Daoy (cell line): ENCODE measurements around the gene SEZ6L. TPM values are rescaled to one million over a fixed set of nuclear protein-coding genes. Genes with fewer than 3 reads are reported as not detected.

Experiments
- DNase-seq: peaks from one replicate; pipeline ENCODE4 v3.0.0-alpha.2; 2015; ENCODE audit warnings: low read depth
- total RNA-seq: library from RNA; depleted of rRNA; stranded (reverse); fragments of >200 nt; shearing (Covaris generic); gene quantifications from 2 replicates; pipeline ENCODE4 v1.2.3, GENCODE V29; 2014

The SEZ6L gene
- total RNA-seq, 1 experiment from 2014 or later = not detected

DNA sequence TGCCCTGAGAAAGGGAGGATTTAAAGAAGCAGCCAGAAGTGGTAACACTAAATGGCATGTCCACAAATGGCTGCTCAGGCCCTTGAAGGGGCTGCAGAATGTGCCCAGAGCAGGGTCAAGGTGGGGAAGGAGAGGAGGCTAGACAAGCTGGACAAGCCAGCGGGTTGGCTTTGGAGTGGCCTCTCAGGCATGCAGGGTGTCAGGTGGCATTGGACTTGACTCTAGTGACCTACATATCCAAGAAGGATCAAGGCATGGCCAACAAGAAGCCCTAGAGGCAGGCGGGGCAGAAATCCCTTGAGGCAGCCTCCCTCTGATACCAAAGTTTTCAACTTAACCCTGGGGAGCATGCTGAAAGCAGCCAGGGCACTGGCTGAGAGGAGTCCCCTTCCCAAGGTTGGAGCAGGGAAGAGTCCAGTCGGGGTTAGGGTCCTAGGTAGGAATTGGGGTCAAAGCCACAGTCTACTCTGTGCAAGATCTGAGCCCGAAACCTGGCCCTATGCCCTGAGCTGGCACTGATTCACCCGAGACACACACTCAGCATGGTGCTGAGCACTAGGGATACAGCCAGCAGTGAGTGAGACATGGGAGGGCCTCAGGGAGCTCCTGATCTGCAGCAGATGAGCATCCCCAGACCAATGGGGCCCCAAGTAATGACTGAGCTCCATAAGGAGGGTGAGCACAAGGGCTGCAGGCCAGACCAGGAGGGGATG is 164.0 kb downstream of the SEZ6L start:
- no peak for DNase-seq

DNA sequence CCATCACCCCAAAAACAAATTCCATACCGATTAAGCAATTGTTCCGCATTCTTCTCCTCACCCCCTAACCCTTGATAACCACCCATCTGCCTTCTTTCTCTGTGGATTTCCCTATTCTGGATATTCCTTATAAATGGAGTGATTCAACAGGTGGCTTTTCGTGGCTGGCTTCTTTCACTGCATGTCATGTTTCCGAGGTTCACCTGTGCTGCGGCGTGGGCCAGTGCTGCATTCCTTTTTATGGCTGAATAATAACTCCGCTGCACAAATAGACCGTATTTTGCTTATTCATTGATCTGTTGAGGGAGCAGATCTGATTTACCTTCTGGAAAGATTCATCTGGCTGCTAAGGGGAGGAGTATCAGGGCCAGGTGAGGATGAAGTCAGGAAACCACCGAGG is 165.0 kb downstream of the SEZ6L start:
- DNase-seq = no peak

DNA sequence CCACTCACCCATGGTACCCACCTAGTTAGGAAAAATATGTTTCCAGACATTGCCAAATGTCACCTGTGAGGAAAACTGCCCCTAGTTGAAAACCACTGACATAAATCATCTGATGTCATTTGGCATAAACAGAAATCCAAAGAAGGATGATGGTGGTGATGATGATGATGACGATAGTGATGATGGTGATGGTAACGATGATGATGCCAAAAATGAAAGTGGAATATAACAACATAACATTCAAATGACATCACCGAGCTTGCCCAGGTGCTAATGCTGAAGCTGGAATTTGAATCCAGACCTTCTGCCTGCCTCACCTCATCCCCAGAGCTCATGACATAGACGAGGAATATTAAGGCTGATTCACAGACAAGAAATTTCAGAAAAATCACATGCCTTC is 167.5 kb downstream of the SEZ6L start:
- no peak for DNase-seq

DNA sequence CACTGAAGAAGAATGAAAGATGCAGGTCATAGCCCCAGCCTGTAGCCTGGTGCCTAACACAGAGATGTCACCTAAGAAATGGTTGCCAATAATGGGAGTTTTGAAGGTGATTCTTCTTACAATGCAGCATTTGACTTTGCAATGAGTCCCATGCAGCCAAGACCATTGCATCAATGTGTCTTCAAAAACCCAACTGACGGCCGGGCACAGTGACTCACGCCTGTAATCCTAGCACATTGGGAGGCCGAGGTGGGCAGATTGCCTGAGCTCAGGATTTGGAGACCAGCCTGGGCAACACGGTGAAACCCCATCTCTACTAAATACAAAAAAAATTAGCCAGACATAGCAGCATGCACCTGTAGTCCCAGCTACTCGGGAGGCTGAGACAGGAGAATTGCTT is 170.5 kb downstream of the SEZ6L start:
- DNase-seq = peak; percentile 55

DNA sequence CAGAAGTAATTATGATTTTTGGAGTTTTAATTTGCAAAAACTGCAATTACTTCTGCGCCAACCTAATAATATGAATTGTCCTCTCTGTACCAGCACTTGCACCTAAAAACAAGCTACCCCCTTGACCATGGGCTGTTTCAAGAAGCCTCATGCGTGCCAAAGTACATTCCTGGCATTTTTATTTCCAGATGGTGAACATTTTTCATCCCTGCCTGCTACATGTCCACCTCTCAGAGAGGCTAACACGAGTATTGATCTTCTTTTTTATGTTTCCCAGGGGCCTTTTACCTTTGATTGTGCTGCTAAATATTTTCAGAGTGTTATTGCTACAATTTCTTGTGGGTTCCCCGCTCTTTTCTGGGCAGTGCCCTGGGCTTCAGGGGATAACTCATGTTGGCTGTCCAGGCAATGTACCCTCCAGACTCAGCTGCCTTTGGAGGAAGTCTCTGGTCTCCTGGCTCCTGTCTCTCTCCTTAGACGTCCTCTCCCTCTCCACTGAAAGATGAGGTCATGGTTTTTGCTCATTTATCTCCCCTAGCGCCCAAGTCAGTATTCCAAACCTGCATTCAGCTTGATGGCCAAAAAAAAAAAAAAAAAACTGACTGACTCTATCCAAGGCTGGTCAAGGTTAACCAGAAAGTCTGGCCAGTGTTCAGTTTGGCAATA is 173.6 kb downstream of the SEZ6L start:
- DNase-seq = no peak

DNA sequence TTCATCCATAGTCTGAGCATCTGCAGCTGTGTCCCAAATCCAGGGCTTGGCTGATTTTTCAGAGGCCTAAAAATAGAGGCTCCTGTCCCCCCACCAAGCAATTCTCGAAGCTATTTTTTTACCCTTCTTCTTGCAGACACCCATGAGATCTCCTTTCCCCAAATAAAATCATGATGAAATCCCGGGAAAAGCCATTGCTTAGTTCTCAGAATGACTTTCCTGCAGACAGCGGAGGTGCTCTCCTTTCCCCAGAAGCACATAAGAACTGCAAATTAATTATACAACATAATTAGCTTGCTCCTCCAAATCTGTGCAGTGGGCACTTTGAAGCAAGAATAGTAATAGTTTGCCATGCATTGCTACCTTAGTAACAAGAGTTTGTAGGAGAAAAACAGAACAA is 176.2 kb downstream of the SEZ6L start:
- DNase-seq = no peak

DNA sequence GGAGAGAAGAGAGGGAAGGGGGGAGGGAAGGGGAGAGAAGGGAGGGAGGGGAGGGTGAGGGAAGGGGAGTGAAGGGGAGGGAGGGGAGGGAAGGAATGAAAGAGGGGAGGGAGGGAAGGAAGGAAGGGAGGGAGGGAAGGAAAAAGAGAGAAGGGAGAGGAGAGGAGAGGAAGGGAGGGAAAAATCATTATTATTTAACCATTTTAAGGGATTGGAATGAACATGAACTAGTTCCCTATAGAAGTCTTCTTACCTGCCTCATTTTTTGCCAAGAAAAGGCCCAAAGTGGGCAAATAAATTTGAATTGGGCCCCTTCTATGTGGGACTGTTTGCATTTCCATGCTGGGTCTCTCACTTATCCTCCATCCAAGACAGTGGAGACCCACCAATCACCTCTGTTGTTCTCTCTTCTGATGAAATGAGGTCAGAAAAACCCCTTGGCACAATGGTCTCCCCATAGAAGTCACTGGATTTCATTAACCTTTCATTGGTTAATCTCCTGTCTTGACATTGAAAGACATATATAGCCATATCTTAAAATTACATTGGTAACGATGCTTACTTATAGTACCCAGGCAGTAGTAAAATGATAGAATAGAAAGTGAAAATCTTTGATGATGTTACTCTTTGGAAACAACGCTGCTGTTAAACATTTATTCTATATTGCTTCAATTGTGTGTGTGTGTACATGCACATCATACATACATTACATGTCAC is 179.7 kb downstream of the SEZ6L start:
- no peak for DNase-seq

DNA sequence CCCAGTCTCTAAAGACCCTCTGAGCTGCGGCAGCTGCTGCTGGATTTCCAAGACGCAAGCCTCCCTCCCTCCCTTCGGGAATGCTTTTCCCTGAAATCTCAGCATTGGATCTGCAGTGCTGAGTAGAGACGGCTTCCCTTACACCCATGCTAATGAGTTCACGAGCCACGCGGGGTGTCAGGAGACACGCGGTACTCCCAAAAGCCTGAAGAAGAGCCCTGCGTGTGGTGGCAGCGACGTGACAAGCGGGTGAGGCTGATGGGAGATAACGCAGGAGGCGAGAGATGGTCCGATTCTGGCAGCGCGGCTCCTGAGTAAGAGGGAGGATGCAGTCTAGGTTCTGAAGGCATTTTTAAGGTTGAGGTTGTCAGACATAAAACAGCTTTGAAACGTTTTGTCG is 185.4 kb downstream of the SEZ6L start:
- no peak for DNase-seq

DNA sequence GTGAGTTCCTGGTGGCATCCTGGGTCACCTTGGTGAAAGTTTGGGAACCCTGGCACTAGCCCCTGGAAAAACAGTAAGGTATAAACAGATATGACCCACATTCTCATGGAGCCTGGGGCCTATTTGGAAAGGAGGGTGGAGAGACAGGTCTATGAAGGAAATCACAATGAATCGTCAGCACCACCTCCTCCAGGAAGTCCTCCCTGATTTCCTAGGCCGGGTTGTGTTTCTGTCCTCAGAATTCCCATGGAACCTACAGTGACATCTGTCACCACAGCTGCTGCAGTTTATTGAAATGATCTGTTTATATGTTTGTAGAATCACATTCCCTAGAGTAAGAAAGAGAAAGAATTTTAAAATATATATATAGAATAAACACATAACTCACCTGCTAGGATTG is 188.0 kb downstream of the SEZ6L start:
- no peak for DNase-seq

DNA sequence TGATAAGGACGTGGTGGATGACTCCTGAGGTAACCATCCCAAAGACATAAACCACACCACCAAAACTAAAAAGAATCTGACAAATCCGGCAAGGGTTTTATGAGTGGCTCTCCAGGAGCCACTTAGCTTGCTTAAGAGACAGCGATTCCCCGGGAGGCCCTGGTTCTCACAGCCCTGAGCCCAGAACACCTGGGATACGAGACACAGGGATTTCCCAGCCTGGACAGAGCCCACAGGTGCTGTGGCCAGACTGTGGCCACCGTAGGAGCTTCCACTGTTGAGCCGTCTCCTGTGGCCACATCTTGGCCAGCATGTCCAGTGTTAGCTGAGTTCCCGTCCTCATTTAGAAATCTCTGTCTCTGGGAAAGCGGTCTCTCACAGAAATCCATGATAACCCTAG is 188.6 kb downstream of the SEZ6L start:
- DNase-seq = no peak

DNA sequence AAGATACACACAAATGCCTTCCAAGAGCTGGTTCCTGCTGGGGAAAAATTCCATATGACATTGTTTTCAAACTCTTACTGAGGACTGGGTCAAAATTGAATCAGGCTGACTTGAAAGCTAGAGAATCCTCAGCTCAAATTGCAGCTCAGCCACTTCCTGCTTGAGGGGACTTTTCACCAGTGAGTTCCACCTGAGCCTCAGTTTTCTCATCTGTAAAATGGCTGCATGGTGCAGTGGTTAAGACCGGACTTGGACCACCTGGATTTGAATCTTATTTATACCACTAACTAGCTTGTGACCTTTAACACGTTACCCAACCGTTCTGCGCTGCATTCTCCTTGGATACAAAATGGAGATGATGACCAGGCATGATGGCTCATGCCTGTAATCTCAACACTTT is 189.9 kb downstream of the SEZ6L start:
- DNase-seq = no peak

DNA sequence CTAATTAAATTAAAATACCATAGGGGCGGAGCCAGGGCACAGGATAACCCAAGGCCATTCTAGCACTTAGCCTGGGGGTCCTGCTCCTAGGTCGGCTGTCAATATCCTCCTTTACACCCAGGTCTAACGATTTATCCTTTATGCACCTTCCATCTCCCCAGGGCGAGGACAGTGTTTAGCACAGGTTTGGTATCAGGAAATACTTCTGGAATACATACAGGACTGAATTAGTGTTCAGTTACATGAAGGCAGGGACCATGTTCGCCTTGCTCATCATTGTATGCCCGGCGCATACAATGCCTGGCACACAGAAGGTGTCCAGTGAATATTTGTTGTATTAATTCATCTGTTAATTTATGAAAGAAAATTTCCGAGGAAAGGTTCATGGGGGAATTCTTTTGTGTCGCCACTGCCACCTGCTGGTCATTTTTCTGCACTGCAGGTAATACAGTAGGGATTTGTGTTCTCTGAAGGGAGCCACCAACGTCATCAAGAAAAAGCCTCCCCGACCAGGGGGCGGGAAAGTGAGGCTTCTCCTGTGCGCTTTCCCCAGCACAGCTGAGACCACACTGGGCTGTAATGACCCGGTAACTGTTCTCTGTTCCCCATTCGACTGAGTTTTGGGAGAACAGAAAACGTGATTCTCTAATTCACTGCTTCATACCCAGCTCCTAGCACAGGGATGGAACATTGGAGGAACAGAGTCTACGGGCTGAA is 191.1 kb downstream of the SEZ6L start:
- DNase-seq = peak; percentile 78

DNA sequence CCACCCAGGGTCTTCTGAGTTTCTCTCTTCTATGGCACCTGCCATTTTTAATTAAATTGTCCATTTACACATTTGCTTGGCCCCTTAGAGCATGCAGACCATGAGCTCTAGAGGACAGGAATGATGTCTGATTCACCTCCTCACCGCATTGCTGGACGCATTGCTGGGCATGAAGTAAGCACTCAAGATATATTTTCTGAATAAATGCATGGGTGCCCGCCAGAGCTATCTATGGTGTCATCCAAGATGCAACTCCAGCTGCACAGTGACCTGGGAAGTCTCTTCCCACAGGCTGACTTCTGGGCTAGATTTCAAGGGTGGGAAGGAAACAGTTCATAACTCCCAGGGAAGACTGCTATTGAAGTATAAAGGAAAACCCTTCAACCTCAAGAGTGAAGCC is 193.2 kb downstream of the SEZ6L start:
- peak; percentile 56 for DNase-seq

DNA sequence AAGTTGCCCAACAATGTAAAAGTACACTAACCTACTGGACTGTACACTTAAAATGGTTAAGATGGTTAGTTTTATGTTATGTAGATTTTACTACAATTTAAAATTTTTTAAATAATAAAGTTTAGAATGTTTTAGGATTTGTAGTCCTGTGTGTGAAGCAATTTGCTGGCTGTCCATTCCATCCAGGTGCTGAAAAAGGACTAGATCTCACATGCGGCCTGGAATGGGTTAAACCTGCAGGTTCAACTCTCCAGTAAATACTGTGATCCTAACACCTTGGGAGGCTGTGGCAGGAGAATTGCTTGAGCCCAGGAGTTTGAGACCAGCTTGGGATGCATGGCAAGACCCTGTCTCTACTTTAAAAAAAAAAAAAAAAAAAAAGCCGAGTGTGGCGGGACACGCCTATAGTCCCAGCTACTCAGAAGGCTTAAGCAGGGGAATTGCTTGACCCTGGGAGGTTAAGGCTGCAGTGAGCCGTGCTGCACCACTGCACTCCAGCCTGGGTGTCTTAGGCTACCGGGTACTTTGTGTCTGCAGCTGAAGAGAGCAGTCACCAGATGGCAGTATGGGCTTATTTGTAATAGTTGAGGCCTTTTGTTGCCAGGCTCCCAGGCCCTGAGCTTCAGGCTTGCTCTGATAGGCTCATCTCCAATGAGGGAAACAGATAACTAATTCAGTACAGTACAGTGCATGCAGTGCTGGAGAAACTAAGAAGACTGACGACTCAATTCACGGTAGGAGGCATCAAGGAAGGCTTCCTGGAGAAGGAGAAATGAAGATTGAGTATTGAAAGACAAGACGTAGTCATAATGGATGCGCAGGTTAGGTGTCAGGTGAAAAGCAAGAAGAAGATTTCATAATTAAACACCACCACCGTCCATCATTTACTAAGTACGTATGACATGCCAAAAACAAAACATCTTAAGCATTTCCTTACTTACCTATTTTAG is 195.1 kb downstream of the SEZ6L start:
- DNase-seq = peak; percentile 74

DNA sequence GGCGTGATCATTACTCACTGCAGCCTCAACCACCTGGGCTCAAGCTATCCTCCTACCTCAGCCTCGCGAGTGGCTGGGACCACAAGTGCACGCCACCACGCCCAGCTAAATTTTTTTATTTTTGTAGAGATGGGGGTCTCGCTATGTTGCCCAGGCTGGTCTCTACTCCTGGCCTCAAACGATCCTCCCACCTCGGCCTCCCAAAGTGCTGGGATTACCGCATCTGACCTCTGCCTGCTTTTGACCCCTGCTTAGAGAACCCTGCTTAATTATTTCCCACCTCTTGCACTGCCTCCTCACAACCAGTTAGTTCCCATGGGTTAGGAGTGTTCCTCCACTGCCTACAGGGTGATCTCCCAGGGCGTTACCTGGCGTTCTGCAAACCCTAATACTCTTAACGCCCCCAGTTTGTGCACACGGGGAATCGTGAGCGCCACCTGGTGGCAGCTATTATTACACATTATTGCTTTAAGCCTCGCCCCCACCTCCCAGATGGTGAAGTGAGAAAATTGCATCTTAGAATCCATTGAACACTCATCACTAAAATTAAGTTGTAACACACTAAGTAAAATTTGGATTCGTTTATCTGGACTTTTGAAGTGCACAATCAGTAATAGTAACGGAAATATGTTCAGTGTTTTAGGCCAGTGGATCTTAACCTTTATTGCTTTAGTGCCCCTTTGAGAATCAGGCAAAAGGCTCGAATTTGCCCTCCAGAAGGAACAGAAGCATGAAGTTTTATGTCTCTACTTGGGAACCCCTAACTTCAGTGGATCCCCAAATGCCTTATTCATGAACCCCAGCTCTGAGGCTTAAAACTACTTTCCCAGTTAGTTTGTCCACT is 198.4 kb downstream of the SEZ6L start:
- DNase-seq = peak; percentile 55

DNA sequence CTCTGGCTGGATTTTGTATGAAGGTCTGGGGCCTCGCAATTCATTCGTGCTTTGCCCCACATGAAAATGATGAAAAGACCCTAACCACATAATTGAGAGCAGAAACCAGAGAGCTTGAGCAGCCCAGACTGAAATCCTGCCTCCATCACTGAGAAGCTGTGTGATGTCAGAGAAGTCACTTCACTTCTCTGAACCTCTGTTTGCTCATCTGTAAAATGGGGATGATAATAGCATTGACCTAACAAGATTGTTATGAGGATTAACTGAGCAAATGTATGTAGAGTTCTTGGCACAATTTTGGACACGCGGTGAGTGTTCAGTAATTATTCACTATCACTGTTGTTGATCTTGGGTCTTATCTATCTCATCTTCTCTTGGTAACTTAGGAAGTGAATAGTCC is 203.6 kb downstream of the SEZ6L start:
- DNase-seq = no peak

DNA sequence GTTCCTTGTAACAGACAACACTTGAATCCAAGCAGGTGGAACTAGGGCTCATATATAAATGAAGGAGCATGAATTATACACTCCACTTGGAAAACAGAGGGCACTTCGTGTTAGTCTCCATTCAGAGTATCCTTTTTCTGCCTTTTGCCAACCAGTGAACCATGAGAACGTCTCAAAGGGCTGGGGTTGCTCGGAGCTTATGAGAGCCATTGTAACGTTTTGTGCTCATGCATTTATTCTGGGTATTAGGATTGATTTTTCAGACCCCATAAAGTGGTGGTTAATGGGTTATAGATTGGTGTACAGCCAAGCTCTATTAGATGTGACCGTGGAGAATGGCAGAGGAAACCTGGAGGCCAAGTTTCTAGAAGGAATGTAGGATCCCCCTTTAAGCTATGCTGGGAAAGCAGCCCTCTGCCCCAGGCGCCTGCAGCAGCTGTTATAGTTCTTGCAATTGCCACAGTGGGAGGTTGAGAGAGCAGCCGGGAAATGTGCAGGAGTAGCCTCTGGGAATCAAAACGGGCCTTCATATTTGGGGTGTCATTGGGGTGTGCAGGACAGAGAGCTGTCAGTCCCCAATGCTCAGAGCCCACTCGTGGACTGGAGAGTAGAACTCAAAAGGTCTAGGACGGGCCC is 205.2 kb downstream of the SEZ6L start:
- no peak for DNase-seq

DNA sequence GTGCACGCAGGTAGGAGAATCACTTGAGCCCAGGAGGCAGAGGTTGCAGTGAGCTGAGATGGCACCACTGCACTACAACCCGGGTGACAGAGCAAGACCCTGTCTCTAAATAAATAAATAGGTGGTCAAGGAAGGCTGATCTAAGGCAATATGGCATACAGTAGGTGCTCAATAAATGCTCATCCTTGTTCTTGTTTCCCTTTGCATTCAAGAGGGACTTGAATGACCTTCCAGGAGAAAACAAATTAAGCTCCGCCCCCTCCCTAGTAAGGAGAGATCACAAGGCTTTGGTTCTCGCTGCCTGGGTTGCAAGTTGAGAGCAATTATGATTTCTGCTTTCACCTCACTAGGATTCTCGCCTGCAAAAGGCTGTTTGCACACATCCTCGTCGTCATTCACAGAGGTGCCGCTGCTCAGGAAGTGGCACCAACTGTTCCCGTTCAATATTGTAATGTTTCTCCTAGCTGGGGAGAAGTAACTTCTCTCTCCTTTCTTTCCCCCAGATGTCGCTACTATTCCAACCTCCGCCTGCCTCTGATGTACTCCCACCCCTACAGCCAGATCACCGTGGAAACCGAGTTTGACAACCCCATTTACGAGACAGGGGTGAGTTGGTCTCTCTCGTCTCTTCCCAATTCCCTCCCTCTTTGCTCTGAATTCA is 208.0 kb downstream of the SEZ6L start:
- peak; percentile 7 for DNase-seq
